Vagina (tissue), 2 donors: ENCODE results near the gene LRRC27. TPM values are rescaled to one million over a fixed set of nuclear protein-coding genes. Genes with fewer than 3 reads are reported as not detected.

Source experiments
- DNase-seq, 2 donors: peaks; one replicate each; pipeline ENCODE4 v3.0.0-alpha.2; 2017; ENCODE audit errors: extremely low spot score in 2 of 2
- H3K27ac ChIP-seq: fragments of 200-600 bp; sonication (generic); one replicate; pipeline ENCODE4 v1.5.1; 2019
- H3K27me3 ChIP-seq: fragments of 200-600 bp; sonication (generic); one replicate; pipeline ENCODE4 v1.5.1; 2019
- H3K36me3 ChIP-seq, 2 donors: fragments of 200-600 bp; sonication (generic); one replicate each; pipeline ENCODE4 v1.5.1; 2017 to 2019
- H3K4me1 ChIP-seq: fragments of 200-600 bp; sonication (generic); one replicate; pipeline ENCODE4 v1.5.1; 2019
- H3K4me3 ChIP-seq, 2 donors: fragments of 200-600 bp; sonication (generic); 1 replicate in 1 of 2; 2 replicates in 1 of 2; pipeline ENCODE4 v1.5.1; 2016 to 2019
- H3K9me3 ChIP-seq: fragments of 200-600 bp; sonication (generic); one replicate; pipeline ENCODE4 v1.5.1; 2019
- POLR2A ChIP-seq, 2 donors: fragments of 450-650 bp; IDR thresholded peaks; one replicate each; pipeline ENCODE4 v1.6.1; 2017; ENCODE audit warnings: antibody characterized with exemption in 2 of 2, mild to moderate bottlenecking in 2 of 2, moderate library complexity in 2 of 2
- POLR2AphosphoS5 ChIP-seq, 2 donors: sonication (generic); formaldehyde crosslinking; IDR thresholded peaks; one replicate each; pipeline ENCODE4 v1.9.0; 2017; ENCODE audit warnings: antibody characterized with exemption in 2 of 2, mild to moderate bottlenecking in 2 of 2, low read depth in 1 of 2; ENCODE audit not compliant: insufficient read depth in 1 of 2
- intact Hi-C: fragments of 100-400 bp; cut with DNase I; formaldehyde crosslinking; loops from one replicate; pipeline ENCODE4 v1.15.1; 2023
- total RNA-seq: library from RNA; depleted of rRNA; stranded (reverse); fragments of >200 nt; gene quantifications from one replicate; pipeline ENCODE4 v1.2.3, GENCODE V29; 2016
- TF ChIP-seq, protein P1 (sequence below), 3 experiments: fragments of 450-650 bp in 2 of 3; fragments of 200-600 bp in 1 of 3; sonication (generic) in 1 of 3; IDR thresholded peaks; one replicate each; pipeline ENCODE4 v1.5.1; 2017 to 2019; ENCODE audit warnings: antibody characterized with exemption in 3 of 3, mild to moderate bottlenecking in 2 of 3, moderate library complexity in 2 of 3

The LRRC27 gene
- total RNA-seq, 1 donor from 2014 or later = 4.9 TPM

DNA sequence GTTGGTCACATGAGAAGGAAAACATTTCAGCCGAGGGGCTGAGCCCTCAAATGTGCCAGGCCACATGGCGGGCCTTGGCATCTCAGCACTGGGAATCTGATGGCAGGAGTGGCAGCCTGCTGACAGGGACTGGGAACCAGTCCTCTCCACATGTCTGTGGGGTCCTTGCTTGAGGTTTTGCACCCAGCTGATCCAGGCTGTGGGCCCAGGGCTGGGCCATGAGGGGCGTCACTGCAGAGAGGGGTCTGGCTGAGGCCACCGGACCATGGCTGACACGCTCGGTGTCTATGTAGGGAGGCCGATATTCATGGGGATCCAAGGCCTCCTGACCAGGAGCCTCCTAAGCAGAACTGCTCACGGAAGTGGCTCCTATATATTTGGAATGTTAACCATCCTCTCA is 34.0 kb downstream of the LRRC27 start:
- intact Hi-C loops = no loop called here
- DNase-seq = no peak

DNA sequence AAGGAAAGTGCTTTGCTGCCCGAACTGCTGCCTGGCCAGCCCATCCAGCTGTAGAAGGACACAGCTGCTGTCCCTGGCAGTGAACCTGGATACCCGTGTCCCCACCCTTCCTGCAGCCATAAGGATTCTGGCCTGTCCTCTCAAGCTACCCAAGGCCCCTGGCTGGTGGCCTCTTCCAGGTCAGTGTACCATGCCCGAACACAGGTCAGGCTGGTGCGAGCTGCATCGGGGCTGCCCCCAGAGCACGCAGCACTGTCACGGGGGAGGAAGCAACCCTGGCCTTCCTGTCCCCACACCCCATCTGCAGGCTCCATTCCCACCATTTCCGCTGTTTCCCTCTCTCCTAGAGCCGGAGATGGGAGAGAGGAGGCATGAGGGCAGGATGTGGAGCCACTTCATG is 34.5 kb downstream of the LRRC27 start:
- Histone ChIP-seq H3K4me3 (no peak overlapping the region), H3K27me3 (no peaks in the 10 kb centered on the region), H3K4me1 (no peaks in the 10 kb centered on the region), H3K36me3 (peaks cover 0 to 20% of the 10 kb centered on the region in 2 donors), H3K27ac (no peak overlapping the region), H3K9me3 (no peaks in the 10 kb centered on the region)
- intact Hi-C loops = no loop called here
- TF ChIP-seq, protein P1, sequence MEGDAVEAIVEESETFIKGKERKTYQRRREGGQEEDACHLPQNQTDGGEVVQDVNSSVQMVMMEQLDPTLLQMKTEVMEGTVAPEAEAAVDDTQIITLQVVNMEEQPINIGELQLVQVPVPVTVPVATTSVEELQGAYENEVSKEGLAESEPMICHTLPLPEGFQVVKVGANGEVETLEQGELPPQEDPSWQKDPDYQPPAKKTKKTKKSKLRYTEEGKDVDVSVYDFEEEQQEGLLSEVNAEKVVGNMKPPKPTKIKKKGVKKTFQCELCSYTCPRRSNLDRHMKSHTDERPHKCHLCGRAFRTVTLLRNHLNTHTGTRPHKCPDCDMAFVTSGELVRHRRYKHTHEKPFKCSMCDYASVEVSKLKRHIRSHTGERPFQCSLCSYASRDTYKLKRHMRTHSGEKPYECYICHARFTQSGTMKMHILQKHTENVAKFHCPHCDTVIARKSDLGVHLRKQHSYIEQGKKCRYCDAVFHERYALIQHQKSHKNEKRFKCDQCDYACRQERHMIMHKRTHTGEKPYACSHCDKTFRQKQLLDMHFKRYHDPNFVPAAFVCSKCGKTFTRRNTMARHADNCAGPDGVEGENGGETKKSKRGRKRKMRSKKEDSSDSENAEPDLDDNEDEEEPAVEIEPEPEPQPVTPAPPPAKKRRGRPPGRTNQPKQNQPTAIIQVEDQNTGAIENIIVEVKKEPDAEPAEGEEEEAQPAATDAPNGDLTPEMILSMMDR (IDR thresholded peaks at IDR 0.05) = no peak
- no peak for TF ChIP-seq POLR2A (IDR thresholded peaks at IDR 0.05)
- no peak for TF ChIP-seq POLR2AphosphoS5 (IDR thresholded peaks at IDR 0.05; ENCODE audit: insufficient read depth in 1 of 2, low read depth in 1 of 2)
- no peak for DNase-seq

More for the DNA sequence above, 34.0 kb downstream of the LRRC27 start:
- Histone ChIP-seq H3K4me3 (no peak overlapping the region), H3K27me3 (no peaks in the 10 kb centered on the region), H3K9me3 (no peaks in the 10 kb centered on the region), H3K4me1 (no peaks in the 10 kb centered on the region), H3K36me3 (peaks cover 0 to 20% of the 10 kb centered on the region in 2 donors), H3K27ac (no peak overlapping the region)
- TF ChIP-seq POLR2A (IDR thresholded peaks at IDR 0.05) (no peak), POLR2AphosphoS5 (IDR thresholded peaks at IDR 0.05; ENCODE audit: insufficient read depth in 1 of 2, low read depth in 1 of 2) (no peak)
- TF ChIP-seq, protein P1 (IDR thresholded peaks at IDR 0.05) = no peak

DNA sequence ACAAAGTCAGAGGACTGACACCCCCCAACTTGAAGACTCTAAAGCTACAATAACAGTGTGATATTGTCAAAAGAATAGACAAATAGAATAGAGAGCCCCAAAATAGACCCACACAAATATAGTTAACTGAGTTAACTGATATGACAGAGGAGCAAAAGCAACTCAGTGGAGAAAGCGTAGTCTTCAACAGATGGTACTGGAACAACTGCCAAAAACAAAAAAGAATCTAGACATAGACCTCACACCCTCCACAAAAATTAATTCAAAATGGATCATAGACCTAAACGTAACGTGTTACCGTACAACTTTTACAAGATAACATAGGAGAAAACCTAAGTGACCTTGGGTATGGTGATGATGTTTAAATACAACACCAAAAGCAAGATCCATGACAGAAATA is 36.4 kb downstream of the LRRC27 start:
- intact Hi-C loops = no loop called here
- no peak for DNase-seq
- H3K27me3 ChIP-seq = no peaks in the 10 kb centered on the region
- TF ChIP-seq POLR2A (IDR thresholded peaks at IDR 0.05) (no peak), POLR2AphosphoS5 (IDR thresholded peaks at IDR 0.05; ENCODE audit: insufficient read depth in 1 of 2, low read depth in 1 of 2) (no peak)
- TF ChIP-seq, protein P1 (IDR thresholded peaks at IDR 0.05) = no peak
- no peaks in the 10 kb centered on the region for H3K4me1 ChIP-seq
- no peaks in the 10 kb centered on the region for H3K9me3 ChIP-seq
- H3K27ac ChIP-seq = no peak overlapping the region
- peaks cover 0 to 20% of the 10 kb centered on the region in 2 donors for H3K36me3 ChIP-seq
- H3K4me3 ChIP-seq = no peak overlapping the region

DNA sequence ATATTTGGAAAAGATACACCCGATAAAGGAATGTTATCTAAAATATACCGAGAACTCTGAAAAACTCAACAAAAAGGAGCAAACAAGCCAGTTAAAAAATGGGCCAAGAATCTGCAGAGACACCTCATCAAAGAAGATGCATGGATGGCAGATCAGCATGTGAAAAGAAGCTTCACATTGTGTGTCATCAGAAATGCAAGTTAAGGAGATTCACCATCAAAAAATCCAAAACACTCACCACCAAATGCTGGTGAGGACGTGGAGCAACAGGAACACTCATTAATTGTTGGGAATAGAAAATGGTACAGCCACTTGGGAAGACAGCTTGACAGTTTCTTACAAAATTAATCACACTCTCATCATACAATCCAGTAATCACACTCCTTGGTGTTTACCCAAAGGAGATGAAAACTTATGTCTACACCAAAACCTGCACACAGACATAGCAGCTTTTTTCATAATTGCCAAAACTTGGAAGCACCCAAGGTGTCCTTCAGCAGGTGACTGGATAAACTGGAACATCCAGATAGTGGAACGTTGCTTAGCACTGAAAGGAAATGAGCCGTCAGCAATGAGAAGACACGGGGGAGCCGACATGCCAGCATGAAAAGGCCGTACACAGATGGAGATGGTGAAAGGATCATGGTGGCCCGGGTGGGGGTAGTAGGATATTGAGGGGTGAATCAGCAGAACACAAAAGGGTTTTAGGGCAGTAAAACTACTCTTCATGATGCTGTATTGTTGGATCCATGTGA is 37.1 kb downstream of the LRRC27 start:
- intact Hi-C loops = no loop called here
- H3K27me3 ChIP-seq = no peaks in the 10 kb centered on the region
- no peak for DNase-seq
- H3K36me3 ChIP-seq = peaks cover 0 to 20% of the 10 kb centered on the region in 2 donors
- no peaks in the 10 kb centered on the region for H3K9me3 ChIP-seq
- no peak overlapping the region for H3K4me3 ChIP-seq
- no peak for TF ChIP-seq POLR2AphosphoS5 (IDR thresholded peaks at IDR 0.05; ENCODE audit: insufficient read depth in 1 of 2, low read depth in 1 of 2)
- TF ChIP-seq, protein P1 (IDR thresholded peaks at IDR 0.05) = no peak
- no peak for TF ChIP-seq POLR2A (IDR thresholded peaks at IDR 0.05)
- no peaks in the 10 kb centered on the region for H3K4me1 ChIP-seq
- no peak overlapping the region for H3K27ac ChIP-seq

DNA sequence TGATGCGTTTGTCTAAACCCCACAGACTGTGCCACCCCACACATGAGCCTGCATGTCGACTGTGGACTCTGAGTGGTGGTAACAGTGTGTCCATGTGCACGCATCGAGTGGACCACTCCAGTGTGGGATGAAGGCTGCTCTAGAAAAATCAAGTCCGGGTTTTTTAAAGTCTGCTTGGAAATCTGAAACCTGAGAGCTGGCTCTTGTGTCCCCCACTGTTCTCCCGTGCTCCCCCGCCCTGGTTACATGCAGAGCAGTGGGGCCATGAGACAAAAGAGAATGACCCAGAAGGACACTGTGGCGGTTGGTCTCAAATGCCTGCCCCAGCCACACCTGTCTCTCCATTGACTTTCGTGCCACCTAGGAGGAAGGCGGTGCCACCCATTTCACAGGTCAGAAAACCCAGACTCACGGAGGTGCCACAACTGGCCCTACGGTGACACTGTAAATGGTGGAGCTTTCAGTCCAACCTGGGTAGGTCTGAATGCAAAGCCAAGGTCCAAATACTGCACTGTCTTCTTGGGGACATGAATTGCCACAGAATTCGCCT is 37.7 kb downstream of the LRRC27 start:
- H3K4me3 ChIP-seq = no peak overlapping the region
- intact Hi-C loops = no loop called here
- H3K36me3 ChIP-seq = peaks cover 0 to 16% of the 10 kb centered on the region in 2 donors

More for the DNA sequence above, 37.7 kb downstream of the LRRC27 start:
- H3K4me1 ChIP-seq = no peaks in the 10 kb centered on the region
- TF ChIP-seq POLR2AphosphoS5 (IDR thresholded peaks at IDR 0.05; ENCODE audit: insufficient read depth in 1 of 2, low read depth in 1 of 2) = no peak
- no peak for TF ChIP-seq POLR2A (IDR thresholded peaks at IDR 0.05)
- TF ChIP-seq, protein P1 (IDR thresholded peaks at IDR 0.05) = no peak
- DNase-seq = no peak
- H3K27ac ChIP-seq = no peak overlapping the region
- no peaks in the 10 kb centered on the region for H3K9me3 ChIP-seq
- H3K27me3 ChIP-seq = no peaks in the 10 kb centered on the region
